ENCODE measurements around the gene MMEL1. TPM values are rescaled to one million over a fixed set of nuclear protein-coding genes. Genes with fewer than 3 reads are reported as not detected.
"Not testable (repeated sequence)": the region's sequence is repeated elsewhere in the genome, so short reads cannot be mapped to it uniquely, and the experiment has no call there.

MMEL1 gene
- total RNA-seq, 1 experiment from 2014 or later: 0.25 TPM

DNA sequence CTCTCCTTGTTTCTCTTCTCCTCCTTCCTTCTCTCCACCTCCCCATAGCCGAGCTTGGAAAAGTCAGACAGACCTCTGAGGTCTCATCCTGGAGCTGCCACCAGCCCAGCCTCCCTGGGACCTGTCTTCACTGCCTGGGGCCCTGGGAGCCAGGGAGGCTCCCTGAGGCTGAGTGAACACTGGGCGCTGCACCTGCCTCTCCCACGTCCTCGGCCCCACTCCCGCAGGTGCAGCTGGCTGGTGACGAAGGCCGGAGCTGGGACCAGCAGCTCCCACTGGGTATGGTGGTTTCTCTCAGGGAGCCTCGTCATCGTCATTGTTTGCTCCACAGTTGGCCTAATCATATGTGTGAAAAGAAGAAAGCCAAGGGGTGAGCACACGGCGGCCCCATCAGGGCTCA lies 71.4 kb downstream of the MMEL1 start:
- no peak for DNase-seq (ENCODE audit: extremely low read depth, low read depth)

DNA sequence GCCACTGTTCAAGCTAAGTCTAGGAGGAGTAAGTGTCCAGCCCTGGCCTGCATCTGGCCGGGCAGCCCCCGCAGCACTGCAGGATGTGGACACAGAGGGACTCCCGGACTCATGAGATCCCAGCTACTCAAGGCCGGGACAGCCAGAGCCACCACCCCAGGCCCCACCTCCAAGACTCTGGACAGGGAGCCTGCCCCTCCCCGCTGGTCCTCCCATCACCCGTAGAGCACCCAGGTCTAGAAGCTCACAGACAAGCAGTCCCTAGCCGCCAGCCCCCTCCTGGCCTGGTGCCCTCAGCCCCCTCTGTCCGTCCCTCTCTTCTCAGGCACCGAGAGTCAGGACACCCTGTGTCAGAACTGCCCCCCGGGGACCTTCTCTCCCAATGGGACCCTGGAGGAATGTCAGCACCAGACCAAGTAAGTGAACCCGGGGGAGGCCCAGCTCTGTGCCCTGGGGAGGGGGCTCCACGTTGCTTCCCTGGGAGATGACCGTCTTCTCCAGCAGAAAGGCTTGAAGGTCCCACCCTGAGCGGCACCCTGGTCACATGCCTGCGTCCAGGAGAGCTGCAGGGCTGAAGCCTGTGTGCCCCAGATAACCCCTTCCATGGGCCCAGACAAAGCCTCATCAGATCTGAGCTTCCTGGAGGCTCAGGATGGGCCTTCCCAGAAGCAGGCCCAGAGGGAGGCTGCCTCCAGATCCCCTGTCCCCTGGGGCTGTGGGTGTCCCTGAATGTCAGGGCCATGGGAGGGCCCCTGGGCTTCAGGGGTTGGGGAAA lies 72.3 kb downstream of the MMEL1 start:
- no peak for DNase-seq (ENCODE audit: extremely low read depth, low read depth)

DNA sequence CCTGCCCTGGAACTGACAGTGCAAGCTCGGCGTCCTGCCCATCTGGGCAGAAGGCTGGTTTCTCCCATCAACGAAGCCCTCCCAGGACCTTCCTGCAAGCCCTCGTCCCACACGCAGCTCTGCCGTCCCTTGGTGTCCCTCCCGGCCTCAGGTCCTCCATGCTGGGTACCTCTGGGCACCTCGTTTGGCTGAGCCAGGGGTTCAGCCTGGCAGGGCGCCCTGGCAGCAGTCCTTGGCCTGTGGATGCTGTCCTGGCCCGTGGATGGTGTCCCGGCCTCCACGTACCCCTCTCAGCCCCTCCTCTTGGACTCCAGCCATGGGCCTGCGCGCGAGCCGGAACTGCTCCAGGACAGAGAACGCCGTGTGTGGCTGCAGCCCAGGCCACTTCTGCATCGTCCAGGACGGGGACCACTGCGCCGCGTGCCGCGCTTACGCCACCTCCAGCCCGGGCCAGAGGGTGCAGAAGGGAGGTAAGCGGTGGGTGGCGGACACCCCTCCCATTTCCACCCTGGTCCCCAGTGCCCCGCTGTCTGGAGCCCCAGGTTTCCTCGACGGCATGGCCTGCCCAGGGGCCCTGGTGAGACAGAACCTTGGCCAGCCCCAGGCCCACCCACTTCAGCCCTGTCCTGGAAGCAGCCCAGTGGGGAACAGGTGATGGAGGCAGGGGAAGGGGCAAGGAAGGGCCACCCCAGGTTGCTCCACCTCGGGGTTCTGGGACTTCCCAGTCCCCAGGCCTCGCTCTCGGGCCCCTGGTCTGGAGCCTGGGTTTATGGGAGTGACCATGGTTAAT lies 73.1 kb downstream of the MMEL1 start:
- DNase-seq (ENCODE audit: extremely low read depth, low read depth): no peak

DNA sequence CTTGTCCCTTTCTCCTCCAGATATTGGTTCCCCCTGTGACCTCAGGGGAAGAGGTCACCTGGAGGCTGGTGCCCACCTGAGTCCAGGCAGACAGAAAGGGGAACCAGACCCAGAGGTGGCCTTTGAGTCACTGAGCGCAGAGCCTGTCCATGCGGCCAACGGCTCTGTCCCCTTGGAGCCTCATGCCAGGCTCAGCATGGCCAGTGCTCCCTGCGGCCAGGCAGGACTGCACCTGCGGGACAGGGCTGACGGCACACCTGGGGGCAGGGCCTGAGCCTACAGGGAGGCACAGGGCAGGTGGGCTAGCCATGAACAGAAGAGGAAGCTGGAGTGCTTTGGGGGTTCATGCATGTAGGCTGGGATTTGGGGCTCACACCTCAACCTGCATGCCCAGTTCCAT lies 74.0 kb downstream of the MMEL1 start:
- no peak for DNase-seq (ENCODE audit: extremely low read depth, low read depth)

DNA sequence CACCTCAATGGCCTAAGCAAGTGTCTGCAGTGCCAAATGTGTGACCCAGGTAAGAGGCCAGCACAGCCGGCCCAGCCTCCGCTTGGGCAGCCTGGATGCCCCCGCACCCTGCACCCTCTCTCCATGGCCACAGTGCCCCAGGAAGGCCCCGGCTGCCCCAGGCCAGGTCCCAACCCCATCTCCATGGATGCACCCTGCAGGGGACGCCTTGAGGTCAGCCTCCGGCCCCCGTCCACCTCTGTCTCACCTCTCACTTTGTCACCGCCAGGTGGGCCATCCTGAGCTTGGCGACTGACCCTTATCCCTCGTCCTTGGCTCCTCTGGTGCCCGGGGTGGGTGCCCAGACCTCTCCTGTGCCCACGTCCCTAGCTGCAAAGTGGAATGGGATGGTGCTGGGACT lies 74.4 kb downstream of the MMEL1 start:
- DNase-seq (ENCODE audit: extremely low read depth, low read depth): no peak

DNA sequence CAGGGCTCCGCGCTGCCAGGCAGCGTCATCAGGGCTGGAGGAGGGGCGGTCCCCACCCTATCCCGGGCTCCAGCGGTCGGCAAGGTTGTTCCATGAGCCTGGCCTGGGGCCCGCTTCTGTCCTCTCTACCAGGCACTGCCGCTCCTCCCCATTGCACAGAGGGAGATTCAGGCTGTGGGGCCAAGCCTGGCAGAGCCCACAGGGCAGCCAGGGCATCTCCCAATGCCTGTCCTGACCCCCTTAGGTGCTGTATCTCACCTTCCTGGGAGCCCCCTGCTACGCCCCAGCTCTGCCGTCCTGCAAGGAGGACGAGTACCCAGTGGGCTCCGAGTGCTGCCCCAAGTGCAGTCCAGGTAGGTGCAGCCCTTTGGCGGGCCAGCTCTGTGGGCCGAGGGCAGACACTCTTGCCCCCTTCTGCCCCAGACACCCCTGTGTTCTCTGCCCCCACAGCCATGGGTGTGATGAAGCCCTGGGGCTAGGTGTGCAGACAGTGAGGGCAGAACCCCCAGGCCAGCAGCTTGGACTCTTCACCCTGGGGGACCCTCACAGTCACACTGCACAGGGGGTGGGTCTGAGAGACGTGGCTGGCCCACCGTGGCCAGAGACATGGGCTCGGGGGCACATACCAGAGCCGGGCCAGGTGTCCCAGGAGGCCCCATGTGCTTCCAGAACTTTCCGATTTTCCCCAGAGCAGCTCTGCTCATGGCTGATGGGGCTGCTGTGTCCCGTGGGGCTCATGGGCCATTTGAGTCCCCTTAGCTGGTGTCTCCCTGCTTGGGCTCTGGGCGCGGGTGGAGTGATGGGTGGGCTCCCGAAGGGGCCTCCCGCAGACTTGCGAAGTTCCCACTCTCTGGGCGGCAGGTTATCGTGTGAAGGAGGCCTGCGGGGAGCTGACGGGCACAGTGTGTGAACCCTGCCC lies 75.1 kb downstream of the MMEL1 start:
- DNase-seq (ENCODE audit: extremely low read depth, low read depth): no peak

DNA sequence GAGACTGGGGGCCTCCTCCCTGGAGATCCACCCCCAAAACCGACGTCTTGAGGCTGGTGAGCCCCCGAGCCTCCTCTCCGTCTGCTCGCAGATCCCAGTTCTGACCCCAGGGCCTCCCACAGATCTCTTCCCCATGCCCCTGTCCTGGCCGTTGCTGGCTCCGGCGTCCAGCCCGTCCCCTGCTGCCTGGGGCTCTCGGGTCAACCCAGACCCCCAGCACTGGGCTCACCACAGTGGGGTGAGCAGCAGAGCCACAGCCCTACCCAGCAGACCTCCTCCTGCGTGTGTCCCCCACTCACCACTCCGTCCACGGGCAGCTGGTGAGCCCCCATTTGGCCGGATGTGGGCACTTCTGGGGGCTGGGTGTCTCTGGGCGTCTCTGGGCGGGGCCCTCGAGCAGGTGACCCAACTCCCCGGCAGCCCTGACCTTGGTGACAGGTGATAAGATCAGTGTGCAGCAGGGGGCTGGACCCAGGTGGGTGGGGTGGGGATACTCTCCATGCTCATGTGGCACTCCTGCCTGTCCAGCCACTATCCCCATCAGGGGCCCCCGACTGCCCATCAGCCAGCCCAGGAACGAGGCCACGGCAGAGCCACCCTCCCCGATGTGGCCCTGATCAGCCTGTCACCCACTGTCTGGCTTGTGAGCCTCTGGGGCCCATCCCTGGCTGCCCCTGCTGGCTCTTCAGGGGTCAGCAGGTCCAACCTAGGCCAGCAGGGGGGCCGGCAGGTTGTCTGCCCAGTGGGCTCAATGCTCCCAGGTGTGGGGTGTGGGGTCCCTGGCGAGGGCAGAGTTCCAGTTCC lies 75.9 kb downstream of the MMEL1 start:
- no peak for DNase-seq (ENCODE audit: extremely low read depth, low read depth)

DNA sequence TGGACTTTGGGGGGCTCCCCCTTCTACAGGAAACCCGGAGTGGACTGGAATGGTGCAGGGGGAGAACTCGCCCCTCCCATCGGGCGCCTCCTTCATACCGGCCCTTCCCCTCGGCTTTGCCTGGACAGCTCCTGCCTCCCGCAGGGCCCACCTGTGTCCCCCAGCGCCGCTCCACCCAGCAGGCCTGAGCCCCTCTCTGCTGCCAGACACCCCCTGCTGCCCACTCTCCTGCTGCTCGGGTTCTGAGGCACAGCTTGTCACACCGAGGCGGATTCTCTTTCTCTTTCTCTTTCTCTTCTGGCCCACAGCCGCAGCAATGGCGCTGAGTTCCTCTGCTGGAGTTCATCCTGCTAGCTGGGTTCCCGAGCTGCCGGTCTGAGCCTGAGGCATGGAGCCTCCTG lies 76.5 kb downstream of the MMEL1 start, which contains the start of gene TNFRSF14:
Gene TNFRSF14, plus strand, starts transcription at position 95 of the 401 bp plus-strand sequence. Its CDS starts 294 bp downstream, at position 389.
- DNase-seq (ENCODE audit: extremely low read depth, low read depth): no peak

DNA sequence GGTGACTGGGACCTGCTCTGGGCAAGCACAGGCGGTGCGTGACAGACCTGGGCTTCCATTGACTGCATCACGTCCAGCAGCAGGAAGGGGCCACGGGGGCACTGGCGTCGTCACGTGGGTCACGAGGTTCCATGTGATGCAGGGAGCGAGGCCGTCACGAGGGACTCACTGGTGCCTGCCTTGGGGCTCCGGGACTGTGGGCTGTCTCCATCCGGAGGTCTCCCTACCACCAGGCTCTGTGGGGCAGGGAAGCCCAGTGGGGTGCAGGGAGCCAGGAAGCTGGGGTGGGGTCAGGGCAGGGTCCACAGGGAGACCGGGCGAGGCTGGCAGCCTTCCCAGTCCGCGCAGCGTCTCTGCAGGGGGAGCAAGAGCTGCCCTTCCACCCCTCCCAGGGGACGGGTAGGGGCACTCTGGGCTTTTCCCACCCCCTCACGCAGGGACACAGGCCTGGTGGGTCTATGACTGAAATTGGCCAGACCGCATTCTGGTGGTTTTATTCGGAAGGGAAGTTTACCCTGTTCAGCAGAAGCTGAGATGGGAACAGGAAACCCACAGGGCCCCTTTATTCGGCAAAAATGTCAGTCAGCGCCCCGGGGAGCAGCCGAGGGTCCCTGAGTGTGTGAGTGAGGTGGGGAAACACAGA lies 77.1 kb downstream of the MMEL1 start:
- no peak for DNase-seq (ENCODE audit: extremely low read depth, low read depth)

DNA sequence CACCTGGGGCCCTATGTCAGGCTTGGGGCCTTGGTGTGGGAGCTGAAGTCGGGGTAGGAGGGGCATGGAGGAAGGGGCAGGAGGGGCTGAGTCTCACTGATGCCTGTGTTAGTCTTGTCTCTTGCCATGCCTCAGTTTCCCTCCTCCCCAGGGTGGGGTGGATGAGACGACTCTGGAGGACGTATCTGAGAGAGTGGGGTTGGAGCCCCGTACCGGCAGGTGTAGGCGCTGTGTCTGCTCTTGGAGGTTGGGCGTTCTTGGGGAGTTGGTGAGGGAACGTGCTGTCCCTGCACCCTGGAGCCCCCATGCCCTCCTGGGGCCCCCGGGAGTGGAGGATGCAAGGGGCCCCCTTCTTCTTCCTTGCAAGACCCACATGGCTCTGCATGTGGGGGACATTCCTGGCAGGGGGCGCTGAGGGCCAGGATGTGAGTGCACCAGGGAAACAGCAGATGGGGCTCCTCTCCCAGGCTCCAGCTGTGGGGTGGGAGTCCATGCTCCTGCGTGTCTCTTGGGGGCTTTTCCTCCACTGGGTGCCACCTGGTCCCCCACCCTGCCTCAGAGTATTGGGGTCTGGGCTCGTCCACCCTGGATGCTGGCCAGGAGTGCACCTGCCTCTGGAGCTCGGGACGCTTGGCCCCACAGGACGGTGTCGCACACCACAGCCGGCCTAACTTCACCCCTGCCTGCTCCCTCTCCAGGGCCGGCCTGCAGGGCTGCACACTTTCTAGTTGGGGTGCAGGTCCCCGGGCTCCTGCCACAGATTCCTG lies 78.0 kb downstream of the MMEL1 start:
- DNase-seq (ENCODE audit: extremely low read depth, low read depth): no peak

DNA sequence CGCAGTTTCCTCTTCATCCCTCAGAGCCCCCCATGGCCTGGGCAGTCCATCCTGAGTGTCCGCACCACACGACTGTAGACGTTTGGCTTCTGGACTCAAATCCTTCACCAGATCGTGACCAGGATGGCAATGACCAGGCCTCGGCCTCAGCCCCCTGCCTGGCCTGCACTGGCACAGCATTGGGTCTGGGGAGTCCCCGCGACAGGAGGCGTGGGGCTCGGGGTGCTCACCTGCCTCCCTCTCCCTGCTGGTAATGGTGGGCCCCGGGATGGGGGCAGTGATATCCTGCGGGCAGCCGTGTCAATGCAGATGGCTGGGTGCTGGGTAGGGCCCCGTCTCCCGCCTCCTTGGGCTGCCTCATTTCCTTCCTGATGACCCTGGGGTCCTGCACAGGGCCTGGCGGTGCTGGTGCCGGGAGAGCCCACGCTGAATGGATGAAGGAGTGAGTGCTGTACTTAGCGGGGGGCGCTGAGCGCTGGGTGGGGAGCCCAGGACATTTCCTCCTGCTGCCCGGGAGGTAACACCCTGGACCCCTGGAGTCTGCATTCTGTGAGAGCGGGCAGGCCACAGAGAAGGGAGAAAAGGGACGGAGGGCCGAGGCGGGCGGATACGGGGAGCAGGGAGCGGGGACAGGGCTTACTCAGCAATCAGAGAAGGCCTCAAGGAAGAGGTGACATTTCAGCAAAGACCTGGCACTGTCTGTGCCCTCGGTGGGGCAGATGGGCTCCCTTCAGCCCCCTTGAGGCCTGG lies 78.8 kb downstream of the MMEL1 start:
- no peak for DNase-seq (ENCODE audit: extremely low read depth, low read depth)

DNA sequence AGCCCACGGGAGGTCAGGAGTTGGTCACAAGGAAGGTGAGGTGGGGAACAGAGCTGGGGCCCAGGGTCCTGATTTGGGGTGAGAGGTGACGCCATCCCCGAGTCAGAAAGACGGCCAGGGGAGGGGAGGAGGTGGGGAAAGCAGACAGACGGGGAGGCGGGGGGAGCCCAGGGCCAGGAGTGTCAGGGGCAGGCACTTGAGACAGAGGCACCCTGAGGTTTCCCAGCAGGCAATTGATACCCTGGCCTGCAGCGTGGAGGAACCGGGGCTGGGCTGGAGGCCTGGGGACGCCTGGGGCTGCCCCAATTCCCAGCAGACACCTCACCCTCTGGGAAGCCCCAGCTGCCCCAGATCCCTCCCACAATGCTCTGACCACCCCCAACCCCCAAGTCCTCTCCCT lies 79.7 kb downstream of the MMEL1 start:
- DNase-seq (ENCODE audit: extremely low read depth, low read depth): not testable (repeated sequence)

DNA sequence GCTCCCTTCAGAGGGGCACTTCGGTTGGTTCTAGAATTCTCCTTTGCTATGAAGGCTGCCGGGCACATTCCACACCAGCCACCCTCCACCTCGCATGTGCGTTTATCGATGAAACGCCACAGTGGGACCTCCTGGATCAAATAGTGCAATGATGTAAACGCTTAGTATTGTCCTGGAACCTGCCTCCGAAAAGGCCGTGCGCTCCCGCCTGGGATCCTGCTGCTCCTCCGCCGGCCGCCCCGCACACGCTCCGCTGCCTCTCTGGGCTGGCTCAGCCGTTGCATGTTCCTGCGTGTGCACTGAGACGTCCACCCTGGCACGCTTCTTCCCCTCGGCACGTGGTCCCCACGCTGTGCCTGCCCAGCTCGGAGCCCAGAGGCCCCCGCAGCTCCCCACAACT lies 80.6 kb downstream of the MMEL1 start:
- DNase-seq (ENCODE audit: extremely low read depth, low read depth): no peak

DNA sequence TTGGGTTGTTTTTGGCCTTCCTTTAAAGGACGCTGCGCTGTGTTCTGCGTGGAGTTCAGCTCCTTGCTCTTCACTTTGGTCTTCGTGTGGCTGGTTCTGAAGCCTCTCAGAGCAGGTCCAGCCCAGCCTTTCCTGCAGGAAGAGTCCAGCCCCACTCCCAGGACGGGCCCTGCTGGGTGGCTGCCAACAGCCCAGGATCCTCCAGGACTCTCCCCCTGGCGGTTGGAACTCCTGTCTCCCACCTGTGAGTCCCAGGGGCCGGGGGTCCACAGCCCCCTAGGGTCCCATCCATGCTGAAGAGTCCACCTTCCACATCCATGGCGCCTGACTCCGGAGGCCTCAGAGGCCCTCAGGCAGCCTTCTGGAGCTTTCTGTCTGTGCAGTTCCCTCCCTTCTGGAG lies 81.3 kb downstream of the MMEL1 start:
- DNase-seq (ENCODE audit: extremely low read depth, low read depth): not testable (repeated sequence)

DNA sequence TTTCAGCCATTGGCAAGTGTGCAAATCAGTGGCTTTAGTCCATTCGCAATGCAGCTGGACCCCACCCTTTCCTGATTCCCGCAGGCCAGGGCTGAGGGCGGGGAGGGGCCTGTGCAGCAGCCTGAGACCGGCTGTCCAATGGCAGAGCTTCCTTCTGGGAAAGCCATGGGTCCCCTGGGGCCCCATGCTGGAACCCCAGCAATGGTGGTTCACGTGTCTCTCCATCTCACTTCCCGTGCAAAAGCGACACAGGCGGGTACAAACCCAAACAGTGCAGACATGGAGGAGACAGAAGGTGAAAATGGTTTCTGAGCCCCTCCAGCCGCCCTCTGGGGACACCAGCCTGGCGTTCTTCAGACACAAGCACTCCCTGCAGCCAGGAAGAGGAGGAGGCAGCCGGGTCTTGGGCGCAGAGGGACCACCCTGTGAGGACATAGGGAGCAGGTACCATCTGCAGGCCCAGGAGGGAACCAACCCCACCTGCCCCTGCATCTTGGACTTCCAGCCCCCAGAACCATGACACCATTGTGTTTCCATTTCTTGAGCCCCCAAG lies 82.4 kb downstream of the MMEL1 start:
- DNase-seq (ENCODE audit: extremely low read depth, low read depth): not testable (repeated sequence)

DNA sequence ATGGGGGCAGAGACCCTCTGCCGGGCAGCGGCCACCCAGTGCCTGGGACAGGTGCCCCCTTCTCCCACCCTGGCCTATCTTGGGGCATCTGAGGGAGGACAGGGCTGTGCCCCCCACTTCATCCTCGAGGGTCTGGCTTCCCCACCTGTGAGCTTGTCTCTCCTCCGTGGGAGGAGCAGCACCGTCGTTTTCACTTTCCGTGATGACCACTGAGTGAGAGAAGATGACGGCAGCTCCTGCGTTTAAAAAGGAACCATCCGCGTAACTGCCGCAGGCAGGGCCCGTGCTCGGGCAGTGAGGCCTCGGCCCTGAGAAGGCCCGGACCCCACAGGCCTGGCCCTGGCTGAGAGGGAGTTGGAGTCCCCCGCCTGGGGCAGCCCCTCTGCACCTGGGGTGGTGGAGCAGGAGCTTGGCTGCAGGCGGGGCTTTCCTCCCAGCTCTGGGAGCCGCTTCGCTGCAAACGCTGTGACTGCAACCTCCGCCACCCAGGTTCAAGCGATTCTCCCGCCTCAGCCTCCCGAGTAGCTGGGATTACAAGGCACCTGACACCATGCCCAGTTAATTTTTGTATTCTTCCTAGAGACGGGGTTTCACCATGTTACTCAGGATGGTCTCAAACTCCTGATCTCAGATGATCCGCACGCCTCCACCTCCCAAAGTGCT lies 83.3 kb downstream of the MMEL1 start:
- not testable (repeated sequence) for DNase-seq (ENCODE audit: extremely low read depth, low read depth)

DNA sequence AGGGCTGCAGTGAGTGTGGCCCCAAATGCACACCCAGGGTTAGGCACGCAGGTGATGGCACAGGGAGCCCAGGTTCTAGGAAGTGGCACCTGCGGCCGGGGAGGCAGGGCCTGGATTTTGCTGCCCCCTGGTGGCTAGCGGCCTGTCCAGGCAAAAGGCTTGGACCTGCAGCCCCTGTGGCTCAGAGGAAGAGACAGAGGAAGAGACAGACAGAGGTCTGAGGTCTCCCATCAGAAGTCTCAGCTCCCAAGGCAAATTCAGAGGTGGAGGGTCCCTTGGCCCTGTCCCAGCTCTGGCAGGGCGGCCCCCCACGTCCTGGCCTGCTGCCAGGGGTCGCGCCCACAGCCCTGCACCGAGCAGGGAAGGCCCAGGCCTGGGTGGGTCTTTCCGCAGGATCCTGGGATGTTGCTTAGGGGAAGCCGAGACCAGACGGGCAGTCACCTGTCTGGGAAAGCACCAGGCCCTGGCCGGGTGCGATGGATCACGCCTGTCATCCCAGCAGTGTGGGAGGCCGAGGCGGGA lies 84.7 kb downstream of the MMEL1 start:
- peak; percentile 61 for DNase-seq (ENCODE audit: extremely low read depth, low read depth)

All from NCI-H460 (cell line).